ENCODE measurements around the gene NAXE.
"Not testable (repeated sequence)": the region's sequence is repeated elsewhere in the genome, so short reads cannot be mapped to it uniquely, and the experiment has no call there.

Gene NAXE

DNA sequence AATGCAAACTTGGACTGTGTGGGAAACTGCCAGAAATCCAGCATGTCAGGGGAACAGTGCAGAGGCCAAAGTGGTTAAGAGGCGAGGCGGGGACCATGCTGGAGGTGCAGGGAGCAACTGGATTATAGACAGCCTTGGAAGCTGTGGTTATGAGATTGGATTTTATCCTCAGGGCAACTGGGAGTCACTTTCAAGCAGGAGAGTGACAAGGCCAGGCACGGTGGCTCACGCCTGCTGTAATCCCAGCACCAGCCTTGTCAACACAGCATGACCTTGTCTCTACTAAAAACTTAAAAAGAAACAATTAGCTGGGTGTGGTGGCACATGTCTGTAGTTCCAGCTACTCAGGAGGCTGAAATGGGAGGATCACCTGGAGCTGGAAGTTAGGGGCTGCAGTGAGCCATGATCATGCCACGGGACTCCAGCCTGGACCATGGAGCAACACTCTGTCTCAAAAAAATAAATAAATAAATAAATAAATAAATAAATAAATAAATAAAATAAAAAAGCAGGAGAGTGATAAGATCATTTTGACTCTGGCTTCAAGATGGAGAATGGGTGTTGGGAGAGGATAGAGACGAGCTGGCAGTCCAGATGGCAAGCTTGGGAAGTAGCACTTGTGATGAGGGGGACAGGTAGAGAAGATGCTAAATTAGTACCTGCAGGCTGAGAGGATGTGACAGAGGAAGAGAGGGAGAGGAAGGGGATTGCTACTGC, 31.2 kb downstream of the NAXE start:
- DNase-seq (ENCODE audit: low read depth, low spot score): no peak

- DNase-seq (ENCODE audit: low read depth, low spot score): no peak
Observed at GRCh38 chr1:156623946-156624813, 32.6 kb downstream of the NAXE start.

GRCh38 chr1:156624814-156625435, 33.3 kb downstream of the NAXE start:
- DNase-seq (ENCODE audit: low read depth, low spot score): no peak

DNA sequence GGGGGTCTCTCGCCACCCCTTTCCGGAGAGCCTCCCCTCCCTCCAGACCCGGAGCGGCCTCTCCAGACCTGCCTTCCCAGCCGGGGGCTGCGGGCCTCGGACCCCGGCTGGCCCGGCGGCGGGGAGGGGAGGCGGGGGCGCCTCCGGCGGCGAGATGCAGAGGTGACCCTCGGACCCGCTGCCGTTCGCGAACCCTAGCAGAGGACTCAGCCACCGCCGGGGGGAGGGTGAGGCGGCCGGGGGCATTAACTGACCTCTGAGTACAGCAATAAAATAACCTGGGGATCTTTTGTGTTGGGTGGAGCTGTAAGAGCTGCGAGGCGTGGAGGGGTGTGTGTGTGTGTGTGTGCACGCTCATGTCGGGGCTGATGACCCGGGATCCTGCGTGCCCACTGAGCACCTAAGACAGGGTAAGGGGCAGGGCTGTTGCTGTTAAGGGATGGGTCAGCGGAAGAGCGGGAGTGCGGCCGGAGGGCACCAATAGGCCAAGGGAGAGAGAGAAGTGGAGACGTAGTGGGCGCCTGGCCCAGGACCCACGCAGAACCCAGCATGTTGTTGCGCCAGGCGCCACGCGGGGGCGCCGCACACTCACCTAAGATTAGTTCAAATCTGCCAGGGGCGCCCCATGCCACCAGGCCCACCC, 34.0 kb downstream of the NAXE start:
- peak; percentile 23 for DNase-seq (ENCODE audit: low read depth, low spot score)

- DNase-seq (ENCODE audit: low read depth, low spot score): no peak
Observed at GRCh38 chr1:156626079-156626438, 34.5 kb downstream of the NAXE start.

DNA sequence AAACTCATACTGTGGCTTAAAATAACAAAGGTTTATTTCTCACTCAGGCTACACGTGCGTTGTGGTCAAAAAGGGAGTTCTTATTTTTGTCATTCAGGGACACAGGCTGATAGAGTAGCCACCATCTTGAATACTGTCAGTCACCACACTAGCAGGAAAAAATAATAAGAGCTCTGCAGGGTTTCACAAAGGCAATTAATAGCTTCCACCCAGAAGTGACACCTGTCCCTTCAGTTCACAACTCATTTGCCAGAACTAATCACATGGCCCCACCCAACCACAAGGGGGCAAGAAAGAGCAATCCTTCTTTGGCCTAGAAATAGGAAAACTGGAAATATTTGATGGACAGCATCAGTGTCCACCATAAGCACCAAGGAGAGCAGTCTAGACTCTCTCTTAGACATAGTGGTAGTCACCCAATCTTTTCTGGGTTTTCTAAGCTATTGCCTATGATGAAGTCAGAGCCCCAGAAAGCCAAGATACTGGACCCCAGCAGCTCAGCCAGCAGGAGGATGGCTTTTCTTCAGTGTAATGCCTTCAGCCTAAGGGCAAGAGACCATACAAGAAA, 35.8 kb downstream of the NAXE start:
- no peak for DNase-seq (ENCODE audit: low read depth, low spot score)

GRCh38 chr1:156629823-156630449, 38.4 kb downstream of the NAXE start:
- no peak for DNase-seq (ENCODE audit: low read depth, low spot score)

DNA sequence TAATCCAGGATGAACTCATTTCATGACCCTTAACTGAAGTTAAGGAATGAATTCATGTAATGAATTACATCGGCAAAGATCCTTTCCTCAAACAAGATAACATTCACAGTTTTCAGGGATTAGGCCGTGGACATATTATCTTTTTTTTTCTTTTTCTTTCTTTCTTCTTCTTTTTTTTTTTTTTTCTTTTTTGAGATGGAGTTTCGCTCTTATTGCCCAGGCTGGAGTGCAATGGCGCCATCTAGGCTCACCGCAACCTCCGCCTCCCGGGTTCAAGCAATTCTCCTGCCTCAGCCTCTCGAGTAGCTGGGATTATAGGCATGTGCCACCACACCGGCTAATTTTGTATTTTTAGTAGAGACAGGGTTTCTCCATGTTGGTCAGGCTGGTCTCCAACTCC, 39.6 kb downstream of the NAXE start:
- DNase-seq (ENCODE audit: low read depth, low spot score): not testable (repeated sequence)

DNA sequence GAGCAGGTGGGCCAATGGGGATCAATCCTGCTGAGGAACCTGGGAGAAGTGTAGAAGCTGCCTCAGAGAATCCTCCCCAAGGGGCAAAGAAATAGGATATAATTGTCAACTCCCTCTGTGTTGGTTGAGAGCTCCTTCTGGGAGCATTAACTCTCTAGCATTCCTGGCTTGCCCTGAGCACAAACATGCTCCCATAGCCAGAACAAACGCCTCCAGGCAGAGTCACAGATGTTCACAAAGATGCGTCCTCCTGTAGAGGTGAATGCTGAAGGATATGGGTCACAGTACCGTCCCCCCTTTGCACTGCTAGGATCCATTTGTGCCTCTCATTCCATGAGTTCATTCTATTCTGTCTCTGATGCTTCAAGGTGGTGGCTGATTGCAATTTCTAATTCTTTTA, 40.8 kb downstream of the NAXE start:
- DNase-seq (ENCODE audit: low read depth, low spot score): no peak

DNA sequence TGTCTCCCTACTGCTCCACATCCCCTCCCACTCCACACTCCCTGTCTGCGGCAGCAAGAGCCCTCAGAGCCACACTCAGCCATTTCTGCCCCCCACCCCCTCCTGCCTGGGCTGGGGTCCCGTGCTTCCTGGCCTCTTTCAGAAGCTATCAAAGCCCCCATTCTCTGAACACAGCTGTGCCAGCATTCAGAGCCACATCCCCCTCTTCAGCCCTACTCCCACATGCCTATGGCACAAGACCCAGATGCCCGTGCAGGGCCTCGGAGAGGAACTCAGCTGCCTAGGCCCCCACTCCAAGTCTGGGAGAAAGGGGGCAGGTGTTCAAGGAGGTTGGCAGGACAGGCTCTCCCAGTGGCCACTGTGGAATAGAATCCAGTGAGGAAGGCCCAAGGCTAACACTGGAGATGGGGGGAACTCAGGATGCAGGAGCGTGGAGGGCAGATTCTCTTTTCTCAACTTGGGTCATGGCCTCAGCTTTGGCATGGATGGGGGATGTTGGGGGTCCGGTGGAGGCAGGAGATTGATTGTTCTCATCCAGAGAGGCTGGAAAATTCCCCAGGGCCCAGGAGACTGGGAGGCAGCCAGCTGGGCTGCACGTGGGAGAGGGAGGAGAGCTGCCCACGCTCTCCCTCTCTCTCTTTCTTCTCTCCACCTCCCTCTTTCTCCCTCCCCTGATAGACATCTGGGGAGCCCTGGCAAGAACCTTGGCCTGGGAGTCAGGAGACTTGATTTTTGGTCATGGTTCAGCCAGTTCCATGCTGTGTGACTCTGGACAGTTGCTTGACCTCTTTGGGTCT, 46.8 kb downstream of the NAXE start:
- DNase-seq (ENCODE audit: low read depth, low spot score): no peak

DNA sequence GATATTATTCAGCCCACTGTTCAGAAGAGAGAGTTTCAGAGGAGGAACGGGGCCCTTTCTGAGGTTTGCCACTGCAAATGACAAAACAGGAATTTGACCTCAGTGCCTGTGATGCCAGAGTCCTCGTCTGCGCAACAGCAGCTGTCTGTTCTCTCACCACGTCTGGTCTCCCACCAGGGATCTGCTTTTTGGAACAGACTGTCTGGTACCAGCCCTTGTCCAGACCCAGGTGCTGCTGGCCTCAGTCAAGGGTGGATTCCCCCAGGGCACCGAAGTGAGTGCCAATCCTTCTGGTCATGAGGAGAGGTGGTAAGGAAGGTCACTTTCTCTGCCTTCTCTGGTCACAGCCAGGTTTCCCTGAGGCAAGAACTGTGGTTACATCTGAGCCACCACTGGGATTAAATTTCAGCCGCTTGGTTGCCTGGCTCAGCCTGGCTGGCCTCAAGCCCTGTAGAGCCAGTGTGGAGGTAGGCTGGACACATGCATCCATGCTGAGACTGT, 48.1 kb downstream of the NAXE start:
- no peak for DNase-seq (ENCODE audit: low read depth, low spot score)

DNA sequence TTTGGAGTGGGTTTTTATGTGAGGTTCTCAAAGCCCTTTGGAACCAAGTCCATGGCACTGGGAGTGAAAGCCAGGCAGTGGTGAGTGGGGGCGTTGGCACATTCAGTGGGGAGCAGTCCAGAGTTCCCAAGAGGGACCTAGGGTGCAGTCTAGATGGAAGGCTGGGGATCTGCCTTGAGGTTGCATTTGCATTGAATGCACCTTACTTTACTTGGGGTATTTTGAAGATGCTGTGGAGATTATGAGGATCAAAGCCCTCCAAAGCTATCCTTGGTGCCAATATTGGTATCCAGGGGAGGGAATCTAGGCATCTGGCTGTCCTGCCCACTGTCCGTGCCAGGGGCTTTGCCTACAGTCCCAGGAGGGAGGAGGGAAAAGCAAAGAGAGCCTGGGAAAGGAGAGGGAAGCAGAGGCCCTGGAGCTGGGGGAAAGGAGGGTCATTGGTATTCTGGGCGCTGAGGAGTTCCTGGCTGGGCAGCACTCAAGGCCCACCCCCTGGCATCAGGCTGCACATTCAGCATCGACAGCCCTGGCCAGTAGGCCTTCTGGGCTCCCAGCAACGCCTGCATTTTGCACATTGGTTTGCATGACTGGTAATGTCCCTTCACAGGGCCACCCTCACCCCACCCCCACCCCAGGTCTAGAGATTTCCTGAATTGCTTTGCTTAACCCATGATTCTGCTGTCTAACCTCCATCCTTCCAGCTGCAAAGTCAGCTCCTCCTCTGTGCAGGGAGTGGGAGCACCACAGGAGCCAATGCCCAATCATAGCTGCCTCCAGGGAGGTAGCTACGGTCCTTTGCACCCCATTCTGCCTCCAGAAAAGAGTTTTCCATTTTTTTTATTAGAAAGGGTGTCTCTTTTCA, 49.5 kb downstream of the NAXE start:
- DNase-seq (ENCODE audit: low read depth, low spot score): no peak

GRCh38 chr1:156641761-156642264, 50.2 kb downstream of the NAXE start, which contains the start of gene BCAN:
TSS of gene BCAN (plus strand) at chr1:156642117. CDS start at chr1:156646055, 3,938 bp downstream.
- DNase-seq (ENCODE audit: low read depth, low spot score): no peak

DNA sequence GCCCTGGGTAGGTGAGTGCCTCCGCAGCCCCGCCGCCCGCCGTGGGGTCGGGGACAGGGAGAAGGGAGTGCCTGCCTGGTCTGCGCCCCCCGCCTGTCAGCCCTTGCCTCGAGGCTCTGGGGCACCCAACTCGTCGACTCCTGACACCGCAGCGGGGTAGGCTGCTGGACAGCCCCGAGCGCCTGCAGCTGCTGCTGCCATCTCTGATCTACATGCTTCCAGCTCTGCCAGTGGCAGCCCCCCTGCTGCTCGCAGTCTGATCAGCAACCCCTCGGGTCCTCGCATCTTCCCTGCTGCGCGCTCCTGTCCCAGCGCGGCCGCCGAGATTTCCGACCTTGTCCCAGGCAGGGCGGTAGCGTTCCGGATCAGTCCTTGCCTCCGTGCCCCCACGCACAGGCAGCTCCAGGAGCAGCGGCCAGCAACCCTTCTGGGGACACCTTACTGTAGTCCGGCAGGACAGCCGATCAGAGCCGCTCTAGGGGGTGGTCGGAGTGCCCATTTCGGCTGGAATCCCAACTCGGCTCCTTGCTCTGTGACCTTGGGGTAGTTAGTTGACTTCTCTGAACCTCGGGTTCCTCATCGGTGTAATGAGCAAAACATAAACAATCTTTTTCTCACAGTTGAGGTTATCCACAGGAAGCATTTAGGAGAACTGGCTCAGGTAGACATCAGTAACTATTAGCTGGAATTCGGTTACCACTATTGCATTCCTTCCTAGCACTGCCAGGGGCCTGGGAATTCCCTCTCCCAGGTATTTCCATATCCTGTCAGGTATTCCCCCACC, 50.9 kb downstream of the NAXE start:
- DNase-seq (ENCODE audit: low read depth, low spot score): no peak

DNA sequence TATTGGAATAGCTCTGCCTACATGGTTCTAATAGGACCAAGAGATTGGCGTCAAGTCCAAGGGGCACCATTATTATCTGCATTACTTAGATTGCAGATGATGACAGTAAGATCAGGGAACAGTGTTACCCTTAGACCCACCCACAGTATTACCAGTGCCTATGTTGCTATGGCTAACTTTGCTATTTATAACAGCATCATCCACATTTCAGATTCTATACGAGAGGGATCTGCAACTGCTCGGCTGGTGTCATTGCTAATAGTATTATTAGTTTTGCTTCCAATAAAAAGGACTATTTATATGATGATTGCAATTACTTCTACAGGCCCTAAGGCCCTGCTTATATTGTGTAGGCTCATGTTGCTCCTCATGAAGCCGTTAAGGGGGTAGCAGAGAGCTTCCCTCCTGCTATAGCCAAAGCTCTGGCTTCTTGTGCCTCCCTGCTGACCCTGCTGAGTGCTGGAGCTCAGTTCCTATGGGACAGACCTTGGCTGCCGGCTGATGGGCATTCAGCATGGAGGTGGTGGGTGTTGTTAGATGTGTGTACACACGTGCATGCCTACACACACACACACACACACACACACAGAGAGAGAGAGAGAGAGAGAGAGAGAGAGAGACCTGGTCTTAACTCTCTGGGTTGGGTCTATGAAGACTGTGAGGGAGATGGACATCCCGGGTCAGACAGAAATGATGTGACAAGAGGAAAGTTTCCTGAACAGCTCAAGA, 51.6 kb downstream of the NAXE start:
- no peak for DNase-seq (ENCODE audit: low read depth, low spot score)

DNA sequence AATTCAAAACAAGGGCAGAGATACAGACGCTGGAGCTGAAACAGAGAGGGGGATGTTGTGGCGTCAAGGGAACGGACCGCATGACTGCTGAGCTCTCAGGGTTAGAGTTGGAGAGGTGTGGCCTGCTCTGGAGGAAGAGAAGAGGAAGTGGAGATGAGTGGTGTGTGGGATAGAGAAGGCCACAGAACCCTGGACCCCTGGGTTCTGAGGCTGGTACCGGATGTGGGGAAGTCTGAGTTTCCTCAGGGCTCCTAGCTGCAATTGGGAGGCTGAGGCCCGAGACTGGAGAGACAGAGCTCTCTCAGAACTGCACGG, 52.2 kb downstream of the NAXE start:
- DNase-seq (ENCODE audit: low read depth, low spot score): no peak
